K562 (cell line): ENCODE data around the gene CUX1. TPM values are rescaled to one million over a fixed set of nuclear protein-coding genes. Genes with fewer than 3 reads are reported as not detected.
A peak's percentile ranks its signal among the peaks of the same experiment; 100 is the strongest.

ENCODE experiments used
- BMI1 ChIP-seq: fragments of 150-350 bp; IDR thresholded peaks from 2 replicates; pipeline ENCODE4 v1.6.1; 2014; ENCODE audit warnings: low read length
- C11orf30 ChIP-seq: fragments of 450-650 bp; IDR thresholded peaks from 2 replicates; pipeline ENCODE4 v1.6.1; 2016; ENCODE audit warnings: low read depth, mild to moderate bottlenecking
- CBX3 ChIP-seq, 2 experiments: IDR thresholded peaks; 1 replicate in 1 of 2; 2 replicates in 1 of 2; pipeline ENCODE4 v1.6.1; 2012; ENCODE audit warnings: inconsistent platforms in 2 of 2, low read length in 2 of 2, borderline replicate concordance in 1 of 2, control low read depth in 1 of 2
- COPS2 ChIP-seq: fragments of 450-650 bp; conservative IDR thresholded peaks from 2 replicates; pipeline ENCODE4 v1.6.1; 2016; ENCODE audit warnings: mild to moderate bottlenecking, moderate library complexity
- CREB3L1 ChIP-seq: fragments of 450-650 bp; IDR thresholded peaks from 2 replicates; pipeline ENCODE4 v1.6.1; 2014; ENCODE audit warnings: low read depth, mild to moderate bottlenecking, moderate library complexity, borderline replicate concordance
- CSDE1 ChIP-seq, 2 experiments: fragments of 450-650 bp; IDR thresholded peaks; 2 replicates each; pipeline ENCODE4 v1.6.1; 2016; ENCODE audit warnings: mild to moderate bottlenecking in 1 of 2
- LARP7 ChIP-seq: fragments of 450-650 bp; IDR thresholded peaks from 2 replicates; pipeline ENCODE4 v1.6.1; 2016
- MAFF ChIP-seq: IDR thresholded peaks from 2 replicates; pipeline ENCODE4 v1.6.1; 2012; ENCODE audit warnings: low read length, improper control_type of control experiment
- MLLT1 ChIP-seq, 2 experiments: fragments of 450-650 bp; IDR thresholded peaks; 2 replicates each; pipeline ENCODE4 v1.6.1; 2016
- MTA1 ChIP-seq: fragments of 450-650 bp; IDR thresholded peaks from 2 replicates; pipeline ENCODE4 v1.6.1; 2017; ENCODE audit warnings: borderline replicate concordance
- NUFIP1 ChIP-seq: fragments of 450-650 bp; IDR thresholded peaks from 2 replicates; pipeline ENCODE4 v1.6.1; 2018; ENCODE audit not compliant: partially characterized antibody
- PKNOX1 ChIP-seq: fragments of 450-650 bp; IDR thresholded peaks from 2 replicates; pipeline ENCODE4 v1.6.1; 2016
- RBFOX2 ChIP-seq: fragments of 200-400 bp; formaldehyde crosslinking; IDR thresholded peaks from 2 replicates; pipeline ENCODE4 v1.6.1; 2017; ENCODE audit warnings: low read depth, mild to moderate bottlenecking, low read length, moderate library complexity
- RFX5 ChIP-seq: IDR thresholded peaks from 2 replicates; pipeline ENCODE4 v1.6.1; 2011; ENCODE audit warnings: low read depth, mild to moderate bottlenecking, improper control_type of control experiment, low read length
- SIRT6 ChIP-seq: IDR thresholded peaks from one replicate; pipeline ENCODE4 v1.6.1; 2012; ENCODE audit warnings: low read depth, mild to moderate bottlenecking, control low read depth, inconsistent platforms, low read length, moderate library complexity
- SMARCA4 ChIP-seq: fragments of 450-650 bp; IDR thresholded peaks from 2 replicates; pipeline ENCODE4 v1.6.1; 2016
- TRIM24 ChIP-seq, 2 experiments: fragments of 450-650 bp; IDR thresholded peaks; 2 replicates each; pipeline ENCODE4 v1.6.1; 2016
- ZC3H8 ChIP-seq: fragments of 450-650 bp; IDR thresholded peaks from 2 replicates; pipeline ENCODE4 v1.6.1; 2017
- ZFP91 ChIP-seq: sonication (generic); formaldehyde crosslinking; IDR thresholded peaks from 2 replicates; pipeline ENCODE4 v1.8.0; 2022; ENCODE audit warnings: mild to moderate bottlenecking, missing genetic modification reagents
- ZKSCAN1 ChIP-seq: fragments of 150-350 bp; IDR thresholded peaks from 2 replicates; pipeline ENCODE4 v1.6.1; 2016; ENCODE audit warnings: low read depth, low read length
- ZNF146 ChIP-seq: IDR thresholded peaks from one replicate; pipeline ENCODE4 v1.6.1; 2018; ENCODE audit warnings: missing compliant biosample characterization; ENCODE audit not compliant: unreplicated experiment
- ZNF280A ChIP-seq: fragments of 450-650 bp; IDR thresholded peaks from 2 replicates; pipeline ENCODE4 v1.6.1; 2018; ENCODE audit warnings: mild to moderate bottlenecking, low read depth; ENCODE audit not compliant: partially characterized antibody
- ZNF316 ChIP-seq: fragments of 450-650 bp; IDR thresholded peaks from 2 replicates; pipeline ENCODE4 v1.6.1; 2016
- ZNF507 ChIP-seq: conservative IDR thresholded peaks from 2 replicates; pipeline ENCODE4 v1.6.1; 2017; ENCODE audit warnings: missing genetic modification characterization, missing compliant biosample characterization
- ZNF766 ChIP-seq: fragments of 200-800 bp; sonication (Bioruptor generic); conservative IDR thresholded peaks from 2 replicates; pipeline ENCODE4 v1.6.1; 2016; ENCODE audit warnings: missing genetic modification characterization, missing compliant biosample characterization
- polyA plus RNA-seq, 8 experiments: library from polyadenylated mRNA; depleted of rRNA in 4 of 8; stranded (reverse) in 5 of 8; unstranded in 3 of 8; fragments of >200 nt; fragmentation: Nextera tagmentation in 2 of 8; fragmentation: Illumina TruSeq in 1 of 8; extraction: Ambion mirVana in 2 of 8; extraction: Trizol in 1 of 8; gene quantifications; 2 replicates each; pipeline versions ENCODE4 v1.2.1 to v1.2.3, GENCODE V29; 2011 to 2014; ENCODE audit warnings: inconsistent platforms in 1 of 8, missing spikeins in 1 of 8
- total RNA-seq, 7 experiments: library from RNA; depleted of rRNA in 6 of 7; stranded (reverse); fragments of >200 nt in 6 of 7; fragmentation: Illumina TruSeq in 2 of 7; extraction: Trizol in 2 of 7; gene quantifications; 2 replicates each; pipeline versions ENCODE4 v1.2.1 to v1.2.3, GENCODE V29; 2011 to 2021; ENCODE audit warnings: low replicate concordance in 1 of 7

The CUX1 gene
- total and polyA plus RNA-seq, 9 of the 15 experiments (the other 6 are each of a cell fraction or from before 2014, with no cell fraction given), result 3.6 to 55.3 (median 25.2) TPM

GRCh38 chr7:102085218-102085772, 267.9 kb downstream of the CUX1 start (continued):
- no peak for TF ChIP-seq PKNOX1
- TF ChIP-seq ZKSCAN1, result no peak
- TF ChIP-seq COPS2, result no peak
- no peak for TF ChIP-seq RFX5
- TF ChIP-seq ZNF507 (tag), result no peak
- TF ChIP-seq CSDE1 (IDR thresholded peaks at IDR 0.05), result no peak
- TF ChIP-seq ZNF146 (CRISPR knock-in tag), result no peak
- TF ChIP-seq MLLT1 (IDR thresholded peaks at IDR 0.05), result no peak
- TF ChIP-seq TRIM24 (IDR thresholded peaks at IDR 0.05), result peak; percentile 52 to 72; a peak in 3 of 4 replicates
- no peak for TF ChIP-seq SIRT6
- TF ChIP-seq BMI1, result no peak
- no peak for TF ChIP-seq LARP7
- no peak for TF ChIP-seq ZFP91
- TF ChIP-seq SMARCA4, result no peak
- no peak for TF ChIP-seq ZC3H8
- TF ChIP-seq MTA1, result no peak
- no peak for TF ChIP-seq C11orf30
- peak in 1 of 2 experiments; percentile 66; a peak in 1 of 3 replicates for TF ChIP-seq CBX3 (IDR thresholded peaks at IDR 0.05; ENCODE audit: borderline replicate concordance in 1 of 2, low read length in 2 of 2)
- TF ChIP-seq MAFF, result 0 out of 2 replicates have a peak, but pooled peaks have one; percentile 5
- no peak for TF ChIP-seq RBFOX2
- TF ChIP-seq NUFIP1, result no peak
- 0 out of 2 replicates have a peak, but pooled peaks have one; percentile 30 for TF ChIP-seq ZNF766 (CRISPR knock-in tag)
- 0 out of 2 replicates have a peak, but pooled peaks have one; percentile 34 for TF ChIP-seq ZNF316
- peak; percentile 23 for TF ChIP-seq ZNF280A
- TF ChIP-seq CREB3L1, result no peak
